ENCODE results near the gene CDH4. TPM values are rescaled to one million over a fixed set of nuclear protein-coding genes. Genes with fewer than 3 reads are reported as not detected.

The CDH4 gene
- total RNA-seq, 2 donors from 2014 or later = 0.05 to 2.2 TPM

DNA sequence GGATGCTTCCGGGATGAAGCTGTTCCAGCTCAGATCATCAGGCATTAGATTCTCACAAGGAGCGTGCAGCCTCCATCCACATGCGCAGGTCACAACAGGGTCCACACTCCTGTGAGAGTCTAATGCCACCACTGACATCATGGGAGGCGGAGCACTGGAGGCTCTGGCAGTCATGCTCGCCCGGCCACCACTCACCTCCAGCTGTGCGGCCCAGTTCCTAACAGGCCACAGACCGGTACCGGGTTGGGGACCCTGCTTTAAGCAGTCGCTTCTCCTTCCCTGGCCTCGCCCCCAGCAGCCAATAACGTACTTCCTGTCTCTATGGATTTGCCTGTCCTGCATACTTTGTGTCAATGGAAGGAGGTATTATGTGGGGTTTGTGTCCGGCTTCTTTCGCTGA lies 576.8 kb downstream of the CDH4 start:
- Histone ChIP-seq H3K27me3 (replicated peaks; ENCODE audit: insufficient read depth) (peaks cover 6% of the 10 kb centered on the region), H3K4me3 (no peak overlapping the region), H3K36me3 (no peaks in the 10 kb centered on the region), H3K4me1 (replicated peaks) (no peaks in the 10 kb centered on the region), H3K9me3 (no peaks in the 10 kb centered on the region), H3K27ac (no peak overlapping the region)
- DNase-seq (ENCODE audit: low spot score) = no peak
- TF ChIP-seq, protein P1, sequence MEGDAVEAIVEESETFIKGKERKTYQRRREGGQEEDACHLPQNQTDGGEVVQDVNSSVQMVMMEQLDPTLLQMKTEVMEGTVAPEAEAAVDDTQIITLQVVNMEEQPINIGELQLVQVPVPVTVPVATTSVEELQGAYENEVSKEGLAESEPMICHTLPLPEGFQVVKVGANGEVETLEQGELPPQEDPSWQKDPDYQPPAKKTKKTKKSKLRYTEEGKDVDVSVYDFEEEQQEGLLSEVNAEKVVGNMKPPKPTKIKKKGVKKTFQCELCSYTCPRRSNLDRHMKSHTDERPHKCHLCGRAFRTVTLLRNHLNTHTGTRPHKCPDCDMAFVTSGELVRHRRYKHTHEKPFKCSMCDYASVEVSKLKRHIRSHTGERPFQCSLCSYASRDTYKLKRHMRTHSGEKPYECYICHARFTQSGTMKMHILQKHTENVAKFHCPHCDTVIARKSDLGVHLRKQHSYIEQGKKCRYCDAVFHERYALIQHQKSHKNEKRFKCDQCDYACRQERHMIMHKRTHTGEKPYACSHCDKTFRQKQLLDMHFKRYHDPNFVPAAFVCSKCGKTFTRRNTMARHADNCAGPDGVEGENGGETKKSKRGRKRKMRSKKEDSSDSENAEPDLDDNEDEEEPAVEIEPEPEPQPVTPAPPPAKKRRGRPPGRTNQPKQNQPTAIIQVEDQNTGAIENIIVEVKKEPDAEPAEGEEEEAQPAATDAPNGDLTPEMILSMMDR (IDR thresholded peaks at IDR 0.05) = no peak
- no peak for TF ChIP-seq POLR2A (IDR thresholded peaks at IDR 0.05)
- no peak for TF ChIP-seq POLR2AphosphoS5 (IDR thresholded peaks at IDR 0.05)
- 92% methylated on average over 14 of the region's 14 CpGs for WGBS
- intact Hi-C loops (cut with DNase I) = no loop called here

- Histone ChIP-seq H3K4me3 (no peak overlapping the region), H3K27ac (no peak overlapping the region), H3K27me3 (replicated peaks; ENCODE audit: insufficient read depth) (peaks cover 6% of the 10 kb centered on the region), H3K36me3 (no peaks in the 10 kb centered on the region), H3K9me3 (no peaks in the 10 kb centered on the region), H3K4me1 (replicated peaks) (no peaks in the 10 kb centered on the region)
- intact Hi-C loops (cut with DNase I) = no loop called here
- DNase-seq (ENCODE audit: low spot score) = no peak
- TF ChIP-seq, protein P1 (IDR thresholded peaks at IDR 0.05) = no peak
- TF ChIP-seq POLR2A (IDR thresholded peaks at IDR 0.05) (no peak), POLR2AphosphoS5 (IDR thresholded peaks at IDR 0.05) (no peak)
- WGBS = 79% methylated on average over 17 of the region's 17 CpGs
Observed at GRCh38 chr20:61829526-61829925, 577.5 kb downstream of the CDH4 start.

DNA sequence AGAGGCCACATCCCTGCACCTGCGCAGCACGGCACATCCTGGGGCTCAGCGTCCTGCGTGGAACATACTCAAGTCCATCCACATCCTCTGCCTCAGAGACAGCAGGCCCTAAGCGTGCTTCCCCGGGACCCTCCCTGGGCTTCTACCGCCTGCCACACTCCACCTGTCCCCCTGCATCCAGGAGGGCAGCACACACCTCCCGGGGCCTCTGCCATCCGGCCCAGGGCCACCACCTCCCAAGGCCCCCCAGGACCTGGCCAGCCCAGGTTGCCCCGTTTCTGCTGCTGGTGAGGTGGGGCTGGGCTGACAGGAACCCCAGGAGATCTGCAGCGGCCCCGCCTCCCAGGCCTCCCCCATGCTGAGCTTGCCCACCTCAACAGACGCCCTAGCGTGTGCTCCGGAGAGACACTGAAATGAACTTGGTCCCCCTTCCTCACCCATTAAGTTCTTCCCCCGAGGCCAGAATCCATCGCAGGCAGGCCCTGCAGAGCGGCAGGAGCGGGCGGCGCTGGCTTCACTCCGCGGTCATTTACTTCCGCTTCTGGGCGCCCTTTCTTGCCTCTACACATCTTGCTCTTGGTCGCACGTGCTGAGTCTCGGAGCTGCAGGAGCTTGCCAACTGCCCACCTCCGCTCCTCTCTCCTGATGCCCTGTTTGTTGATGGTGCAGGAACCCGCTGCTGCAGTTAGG lies 578.3 kb downstream of the CDH4 start:
- DNase-seq (ENCODE audit: low spot score) = no peak

DNA sequence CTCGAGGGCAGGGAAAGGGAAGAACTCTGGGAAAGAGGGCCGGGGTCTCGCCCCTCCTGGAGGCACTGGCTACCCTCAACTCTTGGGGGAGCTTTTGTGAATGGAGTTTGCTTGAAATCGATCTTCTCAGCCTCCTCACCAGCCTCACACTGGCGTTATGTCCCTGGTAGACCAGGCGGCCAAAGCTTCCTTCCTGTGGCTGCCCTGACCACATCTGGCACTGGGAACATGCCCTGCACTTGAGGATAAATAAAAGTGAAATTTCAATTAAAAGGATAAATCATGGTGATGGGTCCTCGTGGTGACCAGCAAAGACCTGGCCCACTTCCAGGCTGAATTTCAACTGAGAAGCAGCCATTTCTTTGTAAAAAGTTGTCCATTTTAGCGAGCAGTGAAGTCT lies 578.9 kb downstream of the CDH4 start:
- DNase-seq (ENCODE audit: low spot score) = no peak
- no peak overlapping the region for H3K27ac ChIP-seq
- H3K4me3 ChIP-seq = no peak overlapping the region
- H3K27me3 ChIP-seq (replicated peaks; ENCODE audit: insufficient read depth) = peaks cover 6% of the 10 kb centered on the region
- H3K9me3 ChIP-seq = no peaks in the 10 kb centered on the region
- intact Hi-C loops (cut with DNase I) = no loop called here
- 69% methylated on average over 8 of the region's 8 CpGs for WGBS
- H3K4me1 ChIP-seq (replicated peaks) = no peaks in the 10 kb centered on the region
- TF ChIP-seq POLR2A (IDR thresholded peaks at IDR 0.05) = no peak
- TF ChIP-seq, protein P1 (IDR thresholded peaks at IDR 0.05) = no peak
- no peak for TF ChIP-seq POLR2AphosphoS5 (IDR thresholded peaks at IDR 0.05)
- H3K36me3 ChIP-seq = no peaks in the 10 kb centered on the region

More for the DNA sequence above, 578.3 kb downstream of the CDH4 start:
- H3K27me3 ChIP-seq (replicated peaks; ENCODE audit: insufficient read depth) = peaks cover 6% of the 10 kb centered on the region
- no peaks in the 10 kb centered on the region for H3K36me3 ChIP-seq
- intact Hi-C loops (cut with DNase I) = no loop called here
- H3K27ac ChIP-seq = no peak overlapping the region
- H3K9me3 ChIP-seq = no peaks in the 10 kb centered on the region
- no peak overlapping the region for H3K4me3 ChIP-seq
- no peaks in the 10 kb centered on the region for H3K4me1 ChIP-seq (replicated peaks)
- WGBS = 78% methylated on average over 30 of the region's 30 CpGs
- TF ChIP-seq POLR2AphosphoS5 (IDR thresholded peaks at IDR 0.05) = no peak
- TF ChIP-seq POLR2A (IDR thresholded peaks at IDR 0.05) = no peak
- TF ChIP-seq, protein P1 (IDR thresholded peaks at IDR 0.05) = no peak

DNA sequence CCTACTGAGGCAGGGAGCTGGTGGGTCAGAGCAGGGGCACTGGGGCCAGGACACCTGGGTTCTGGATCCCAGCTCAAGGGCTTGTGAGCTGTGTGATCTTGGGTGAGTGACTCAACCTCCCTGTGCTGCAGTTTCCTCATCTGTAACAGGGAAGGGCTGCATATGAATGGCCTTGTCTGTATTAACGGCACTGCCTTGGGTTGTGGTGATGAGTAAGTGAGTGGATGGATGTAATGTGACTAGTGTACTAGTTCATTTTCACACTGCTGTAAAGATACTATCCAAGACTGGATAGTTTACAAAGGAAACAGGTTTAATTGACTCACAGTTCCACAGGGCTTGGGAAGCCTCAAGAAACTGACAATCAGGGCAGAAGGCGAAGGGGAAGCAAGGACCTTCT lies 580.1 kb downstream of the CDH4 start:
- intact Hi-C loops (cut with DNase I) = no loop called here
- Histone ChIP-seq H3K9me3 (no peaks in the 10 kb centered on the region), H3K4me3 (no peak overlapping the region), H3K36me3 (no peaks in the 10 kb centered on the region), H3K27ac (no peak overlapping the region), H3K27me3 (replicated peaks; ENCODE audit: insufficient read depth) (peaks cover 6% of the 10 kb centered on the region), H3K4me1 (replicated peaks) (no peaks in the 10 kb centered on the region)
- 59% methylated on average over 2 of the region's 2 CpGs for WGBS
- TF ChIP-seq POLR2AphosphoS5 (IDR thresholded peaks at IDR 0.05) (no peak), POLR2A (IDR thresholded peaks at IDR 0.05) (no peak)
- TF ChIP-seq, protein P1 (IDR thresholded peaks at IDR 0.05) = no peak
- no peak for DNase-seq (ENCODE audit: low spot score)

All from prostate gland (tissue), 2 donors.